VCaP (cell line): ENCODE results near the gene ZNF181.

Experiments used
- H3K27ac ChIP-seq: fragments of 450-650 bp; 2 replicates; pipeline ENCODE4 v1.5.1; 2017
- CTCF ChIP-seq: fragments of 450-650 bp; conservative IDR thresholded peaks from 2 replicates; pipeline ENCODE4 v1.5.1; 2017; ENCODE audit warnings: mild to moderate bottlenecking, moderate library complexity

Gene ZNF181

GRCh38 chr19:34766386-34766785, 32.3 kb downstream of the ZNF181 start:
- TF ChIP-seq CTCF, result no peak
- H3K27ac ChIP-seq, result no peak overlapping the region

- no peak for TF ChIP-seq CTCF
- H3K27ac ChIP-seq, result no peak overlapping the region
Observed at GRCh38 chr19:34767951-34768350, 33.9 kb downstream of the ZNF181 start.

GRCh38 chr19:34772697-34773554, 38.9 kb downstream of the ZNF181 start, which contains the start of gene ZNF599:
TSS of gene ZNF599 (minus strand) at chr19:34773215. CDS start at chr19:34772841, 374 bp downstream.
- H3K27ac ChIP-seq, result peak within 1 kb of the TSS; percentile 82
- no peak for TF ChIP-seq CTCF

- TF ChIP-seq CTCF, result no peak
Observed at GRCh38 chr19:34773555-34773864, 39.5 kb downstream of the ZNF181 start.

GRCh38 chr19:34774857-34775256, 40.8 kb downstream of the ZNF181 start:
- TF ChIP-seq CTCF, result no peak
- no peak overlapping the region for H3K27ac ChIP-seq

More at GRCh38 chr19:34773555-34773864, 39.5 kb downstream of the ZNF181 start:
- H3K27ac ChIP-seq, result peak overlapping the region; percentile 82; the same call in 1 of the 2 replicates

- no peak for TF ChIP-seq CTCF
- no peak overlapping the region for H3K27ac ChIP-seq
Observed at GRCh38 chr19:34778342-34778741, 44.3 kb downstream of the ZNF181 start.

DNA sequence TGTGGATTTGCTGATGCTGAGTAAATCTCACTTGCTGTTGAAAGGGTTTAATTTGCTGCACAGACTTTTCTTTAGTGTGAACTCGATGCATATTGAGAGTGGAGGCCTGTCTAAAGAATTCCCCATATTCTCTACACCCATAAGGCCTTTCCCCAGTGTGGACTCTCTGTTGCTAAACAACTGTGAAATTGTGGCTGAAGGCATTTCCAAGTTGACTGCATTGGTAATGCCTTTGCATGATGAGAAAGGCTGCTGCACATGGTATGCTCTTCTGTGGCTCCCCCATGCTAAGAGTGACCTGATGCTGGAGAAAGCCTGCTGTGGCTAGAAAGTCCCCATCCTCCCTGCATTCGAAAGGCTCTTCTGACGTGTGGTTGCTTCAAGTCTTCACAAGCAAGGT, 45.6 kb downstream of the ZNF181 start:
- no peak overlapping the region for H3K27ac ChIP-seq
- TF ChIP-seq CTCF, result no peak
